Gastroesophageal sphincter (tissue), 4 donors: Measurements from ENCODE around the gene FLNC. TPM values are rescaled to one million over a fixed set of nuclear protein-coding genes. Genes with fewer than 3 reads are reported as not detected.
A peak's percentile ranks its signal among the peaks of the same experiment; 100 is the strongest.

Source experiments
- ATAC-seq: fragments of 150-250 bp; one replicate; pipeline ENCODE4 v1.9.1; 2016; ENCODE audit warnings: mild to moderate bottlenecking, moderate library complexity
- H3K27ac ChIP-seq, 4 donors: fragments of 200-600 bp; sonication (generic) in 3 of 4; 1 replicate in 3 of 4; 2 replicates in 1 of 4; pipeline ENCODE4 v1.5.1; 2016 to 2019
- H3K27me3 ChIP-seq: fragments of 200-600 bp; sonication (generic); one replicate; pipeline ENCODE4 v1.5.1; 2019
- H3K36me3 ChIP-seq, 2 donors: fragments of 200-600 bp; sonication (generic); one replicate each; pipeline ENCODE4 v1.5.1; 2019; ENCODE audit warnings: control low read depth in 1 of 2
- H3K4me1 ChIP-seq, 3 donors: fragments of 200-600 bp; sonication (generic); 1 replicate in 2 of 3; 2 replicates in 1 of 3; pipeline ENCODE4 v1.5.1; 2016 to 2019; ENCODE audit warnings: control low read depth in 2 of 3
- H3K4me3 ChIP-seq, 2 donors: fragments of 200-600 bp; sonication (generic); one replicate each; pipeline ENCODE4 v1.5.1; 2019; ENCODE audit warnings: mild to moderate bottlenecking in 1 of 2, moderate library complexity in 1 of 2
- H3K9me3 ChIP-seq, 3 donors: fragments of 200-600 bp; sonication (generic); one replicate each; pipeline ENCODE4 v1.5.1; 2017 to 2019; ENCODE audit warnings: control low read depth in 2 of 3
- EP300 ChIP-seq: sonication (generic); formaldehyde crosslinking; IDR thresholded peaks from one replicate; pipeline ENCODE4 v1.6.1; 2017; ENCODE audit warnings: antibody characterized with exemption, mild to moderate bottlenecking
- POLR2A ChIP-seq, 2 donors: fragments of 450-650 bp; IDR thresholded peaks; one replicate each; pipeline ENCODE4 v1.6.1; 2017; ENCODE audit warnings: antibody characterized with exemption in 2 of 2, mild to moderate bottlenecking in 2 of 2, moderate library complexity in 1 of 2
- POLR2AphosphoS5 ChIP-seq: sonication (generic); formaldehyde crosslinking; IDR thresholded peaks from one replicate; pipeline ENCODE4 v1.6.1; 2017; ENCODE audit warnings: antibody characterized with exemption
- WGBS, 2 donors: methylation state at CpG; one replicate each; pipeline ENCODE4 v1.1.5; 2018; ENCODE audit warnings: low coverage in 1 of 2; 5-methylcytosine and 5-hydroxymethylcytosine counted together
- total RNA-seq, 4 donors: library from RNA; depleted of rRNA; stranded (reverse); fragments of >200 nt; gene quantifications; one replicate each; pipeline ENCODE4 v1.1.0, GENCODE V29; 2016
- TF ChIP-seq, protein P1 (sequence below), 4 experiments: fragments of 200-600 bp in 2 of 4; fragments of 450-650 bp in 2 of 4; sonication (generic) in 1 of 4; IDR thresholded peaks; one replicate each; pipeline ENCODE4 v1.5.1; 2017 to 2019; ENCODE audit warnings: antibody characterized with exemption in 4 of 4, mild to moderate bottlenecking in 2 of 4, moderate library complexity in 2 of 4

Gene FLNC
- total RNA-seq, 4 donors from 2014 or later, result 308 to 1,162 (median 401) TPM

DNA sequence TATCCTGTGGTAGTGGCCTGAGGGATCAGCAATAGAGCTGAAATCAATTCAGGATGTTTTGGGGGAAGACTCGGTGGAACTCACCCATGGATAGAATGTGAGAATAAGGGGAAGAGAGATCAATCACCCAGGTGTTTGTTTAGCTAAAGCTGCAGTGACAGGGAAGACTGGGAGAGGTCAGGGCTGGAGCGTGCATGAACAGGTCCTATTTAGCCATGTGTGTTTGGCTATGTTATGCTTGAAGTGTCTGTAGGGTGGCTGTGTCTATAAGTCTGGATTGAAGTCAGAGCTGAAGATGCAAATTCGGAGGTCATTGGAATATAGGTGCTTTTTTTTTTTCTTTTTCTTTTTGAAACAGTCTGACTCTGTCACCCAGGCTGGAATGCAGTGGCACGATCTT is 37.0 kb downstream of the FLNC start:
- no peak overlapping the region for H3K4me3 ChIP-seq
- no peaks in the 10 kb centered on the region for H3K9me3 ChIP-seq
- no peak for TF ChIP-seq POLR2AphosphoS5
- no peak for TF ChIP-seq EP300
- TF ChIP-seq, protein P1, sequence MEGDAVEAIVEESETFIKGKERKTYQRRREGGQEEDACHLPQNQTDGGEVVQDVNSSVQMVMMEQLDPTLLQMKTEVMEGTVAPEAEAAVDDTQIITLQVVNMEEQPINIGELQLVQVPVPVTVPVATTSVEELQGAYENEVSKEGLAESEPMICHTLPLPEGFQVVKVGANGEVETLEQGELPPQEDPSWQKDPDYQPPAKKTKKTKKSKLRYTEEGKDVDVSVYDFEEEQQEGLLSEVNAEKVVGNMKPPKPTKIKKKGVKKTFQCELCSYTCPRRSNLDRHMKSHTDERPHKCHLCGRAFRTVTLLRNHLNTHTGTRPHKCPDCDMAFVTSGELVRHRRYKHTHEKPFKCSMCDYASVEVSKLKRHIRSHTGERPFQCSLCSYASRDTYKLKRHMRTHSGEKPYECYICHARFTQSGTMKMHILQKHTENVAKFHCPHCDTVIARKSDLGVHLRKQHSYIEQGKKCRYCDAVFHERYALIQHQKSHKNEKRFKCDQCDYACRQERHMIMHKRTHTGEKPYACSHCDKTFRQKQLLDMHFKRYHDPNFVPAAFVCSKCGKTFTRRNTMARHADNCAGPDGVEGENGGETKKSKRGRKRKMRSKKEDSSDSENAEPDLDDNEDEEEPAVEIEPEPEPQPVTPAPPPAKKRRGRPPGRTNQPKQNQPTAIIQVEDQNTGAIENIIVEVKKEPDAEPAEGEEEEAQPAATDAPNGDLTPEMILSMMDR (IDR thresholded peaks at IDR 0.05), result no peak
- TF ChIP-seq POLR2A (IDR thresholded peaks at IDR 0.05), result no peak
- no peak overlapping the region for H3K27ac ChIP-seq
- no peaks in the 10 kb centered on the region for H3K27me3 ChIP-seq
- H3K36me3 ChIP-seq, result peaks cover 0 to 22% of the 10 kb centered on the region in 2 donors
- no peak for ATAC-seq
- 88 to 94% methylated on average over 1 to 4 of the region's 4 CpGs for WGBS, 2 donors
- peaks cover 0 to 63% (median 24%) of the 10 kb centered on the region in 3 donors for H3K4me1 ChIP-seq

DNA sequence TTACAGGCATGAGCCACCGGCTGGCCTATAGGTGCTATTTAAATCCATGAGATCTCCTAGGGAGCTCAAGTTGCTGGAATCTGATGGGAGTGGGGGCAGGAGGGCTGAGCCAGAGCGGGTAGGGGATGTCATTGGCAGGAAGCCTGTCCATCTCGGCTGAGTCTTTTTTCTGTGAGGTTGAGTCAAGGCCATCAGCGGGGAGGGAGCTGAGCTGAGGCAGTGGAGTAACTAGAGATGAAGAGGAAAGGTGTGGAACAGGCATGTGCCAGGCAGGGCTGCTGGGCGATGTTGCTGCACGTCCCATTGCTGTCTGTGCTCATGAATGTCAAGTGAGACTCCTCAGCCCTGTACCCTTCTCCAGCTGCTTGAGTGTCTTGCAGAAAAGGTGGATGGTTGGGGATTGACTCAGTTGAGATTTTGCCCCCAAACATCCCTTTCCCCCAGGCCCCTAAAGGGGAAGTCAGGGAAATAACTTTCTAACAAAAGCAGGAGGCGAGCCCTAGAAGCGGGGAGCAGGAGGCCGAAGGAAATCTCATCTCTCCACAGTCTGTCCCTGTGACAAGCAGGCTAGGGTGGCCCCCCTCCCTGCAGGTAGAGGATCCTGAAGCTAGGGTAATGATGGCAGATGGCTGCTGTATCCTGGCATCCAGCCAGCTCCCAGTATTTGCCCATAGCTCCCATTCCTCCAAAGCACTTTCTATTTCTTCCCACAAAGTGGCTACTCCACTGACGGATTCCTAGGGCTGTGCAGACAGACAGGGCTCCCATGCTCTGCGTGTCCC is 37.8 kb downstream of the FLNC start:
- Histone ChIP-seq H3K4me3 (no peak overlapping the region), H3K9me3 (no peaks in the 10 kb centered on the region), H3K27ac (no peak overlapping the region), H3K4me1 (peaks cover 0 to 61% (median 24%) of the 10 kb centered on the region in 3 donors), H3K36me3 (peaks cover 0 to 22% of the 10 kb centered on the region in 2 donors), H3K27me3 (no peaks in the 10 kb centered on the region)
- TF ChIP-seq POLR2A (IDR thresholded peaks at IDR 0.05) (no peak), POLR2AphosphoS5 (no peak), EP300 (no peak)
- TF ChIP-seq, protein P1 (IDR thresholded peaks at IDR 0.05), result no peak
- WGBS, 2 donors, result 65 to 93% methylated on average over 3 to 6 of the region's 11 CpGs
- ATAC-seq, result no peak

DNA sequence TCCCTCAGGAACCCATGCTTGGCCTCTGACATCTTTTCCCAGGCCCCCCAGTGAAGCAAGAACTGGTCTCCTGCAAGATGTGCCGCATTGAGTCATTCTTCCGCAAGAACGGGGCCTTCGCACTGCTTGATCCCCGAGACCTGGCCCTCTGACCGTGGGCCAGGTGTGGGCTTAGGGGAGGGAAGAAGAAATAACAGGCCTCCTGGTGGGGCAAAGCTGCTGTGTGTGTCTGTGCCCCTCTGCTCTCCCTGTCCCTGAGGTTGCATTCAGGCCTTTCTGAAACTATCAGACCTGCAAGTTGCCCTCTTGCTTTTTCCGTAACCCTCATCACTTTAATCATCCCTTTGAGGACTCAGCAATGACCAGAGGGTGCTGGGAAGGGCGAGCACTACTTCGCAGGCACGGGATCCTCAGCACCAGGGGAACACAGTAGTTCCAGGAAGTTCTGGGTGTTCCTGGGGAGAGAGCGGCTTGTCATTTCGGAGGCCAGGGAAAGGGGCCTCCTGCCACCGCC is 38.5 kb downstream of the FLNC start:
- H3K9me3 ChIP-seq, result no peaks in the 10 kb centered on the region
- H3K4me3 ChIP-seq, result peak overlapping the region; percentile 51 to 66
- H3K27ac ChIP-seq, result peak overlapping the region in 1 of 4 donors; percentile 67
- peak; percentile 13 for ATAC-seq
- TF ChIP-seq, protein P1 (IDR thresholded peaks at IDR 0.05), result no peak
- TF ChIP-seq POLR2AphosphoS5, result no peak
- no peak for TF ChIP-seq EP300
- no peak for TF ChIP-seq POLR2A (IDR thresholded peaks at IDR 0.05)
- H3K36me3 ChIP-seq, result peaks cover 0 to 22% of the 10 kb centered on the region in 2 donors
- peaks cover 0 to 55% (median 21%) of the 10 kb centered on the region in 3 donors for H3K4me1 ChIP-seq
- 0 to 49% methylated on average over 1 to 2 of the region's 13 CpGs for WGBS, 2 donors
- no peaks in the 10 kb centered on the region for H3K27me3 ChIP-seq

DNA sequence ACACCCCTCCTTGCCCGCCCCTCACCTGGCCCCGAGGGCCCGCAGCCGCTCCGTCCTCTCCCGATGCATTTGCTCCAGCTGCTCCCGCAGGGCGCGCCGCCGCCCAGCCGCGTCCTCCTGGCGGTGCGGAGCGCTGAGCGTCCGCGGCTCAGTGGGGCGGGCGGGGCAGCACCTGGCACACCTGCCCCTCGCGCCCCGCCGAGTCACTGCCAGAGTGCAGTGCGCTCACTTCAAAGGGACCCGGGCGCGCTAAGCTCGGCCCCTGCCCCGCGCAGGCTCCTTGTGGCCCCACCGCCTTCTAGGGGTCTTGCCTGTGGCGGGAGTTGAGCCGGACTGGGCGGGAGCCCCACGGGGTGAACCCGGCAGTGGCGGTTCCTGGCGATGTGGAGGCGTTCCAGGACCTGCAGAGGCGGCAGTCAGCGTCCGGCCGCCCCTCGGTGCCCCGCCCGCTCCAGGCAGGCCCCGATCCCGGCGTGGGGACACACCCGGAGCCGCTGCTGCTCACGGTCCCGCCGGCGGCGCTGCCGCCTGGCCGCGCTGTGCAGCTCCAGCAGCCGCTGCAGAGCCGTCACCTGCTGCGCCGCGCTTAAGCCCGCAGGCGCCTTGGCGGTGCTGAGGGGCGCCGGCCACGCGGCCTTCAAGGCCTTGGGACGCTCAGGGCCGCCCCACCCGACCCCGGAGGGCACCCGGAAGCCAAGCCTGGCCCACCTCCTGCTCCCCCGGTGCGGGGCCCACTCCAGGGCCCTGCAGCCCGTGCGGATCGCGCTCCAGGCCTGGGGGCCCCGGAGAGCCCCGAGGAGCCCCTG is 39.1 kb downstream of the FLNC start:
- WGBS, 2 donors, result no CpG with 5 or more reads among the region's 86 CpGs
- peak; percentile 87 for ATAC-seq
- no peaks in the 10 kb centered on the region for H3K9me3 ChIP-seq
- H3K4me3 ChIP-seq, result peak overlapping the region; percentile 51 to 66
- peak overlapping the region in 2 of 4 donors; percentile 29 to 67 for H3K27ac ChIP-seq
- H3K4me1 ChIP-seq, result peaks cover 0 to 49% (median 16%) of the 10 kb centered on the region in 3 donors
- H3K27me3 ChIP-seq, result no peaks in the 10 kb centered on the region
- TF ChIP-seq, protein P1 (IDR thresholded peaks at IDR 0.05), result peak in 3 of 4 experiments; percentile 1 to 43 (median 33)
- no peak for TF ChIP-seq POLR2A (IDR thresholded peaks at IDR 0.05)
- peaks cover 0 to 22% of the 10 kb centered on the region in 2 donors for H3K36me3 ChIP-seq
